GM18505 (cell line): ENCODE results near the gene CAPN11.

Experiments used
- ATAC-seq: cut with Tn5 transposase; IDR thresholded peaks from one replicate; pipeline ENCODE4 v1.9.1; 2021; ENCODE audit not compliant: unreplicated experiment
- POLR2A ChIP-seq: IDR thresholded peaks from 4 replicates; pipeline ENCODE4 v1.6.1; 2011; ENCODE audit warnings: borderline replicate concordance; ENCODE audit not compliant: insufficient read depth, insufficient read length; ENCODE audit errors: extremely low read depth

Gene CAPN11

GRCh38 chr6:44123544-44123943 lies 35.1 kb upstream of the CAPN11 start:
- no peak for ATAC-seq
- TF ChIP-seq POLR2A, result no peak

GRCh38 chr6:44126320-44127149 lies 32.1 kb upstream of the CAPN11 start:
- peak; percentile 34 for ATAC-seq
- peak; percentile 42 for TF ChIP-seq POLR2A

DNA sequence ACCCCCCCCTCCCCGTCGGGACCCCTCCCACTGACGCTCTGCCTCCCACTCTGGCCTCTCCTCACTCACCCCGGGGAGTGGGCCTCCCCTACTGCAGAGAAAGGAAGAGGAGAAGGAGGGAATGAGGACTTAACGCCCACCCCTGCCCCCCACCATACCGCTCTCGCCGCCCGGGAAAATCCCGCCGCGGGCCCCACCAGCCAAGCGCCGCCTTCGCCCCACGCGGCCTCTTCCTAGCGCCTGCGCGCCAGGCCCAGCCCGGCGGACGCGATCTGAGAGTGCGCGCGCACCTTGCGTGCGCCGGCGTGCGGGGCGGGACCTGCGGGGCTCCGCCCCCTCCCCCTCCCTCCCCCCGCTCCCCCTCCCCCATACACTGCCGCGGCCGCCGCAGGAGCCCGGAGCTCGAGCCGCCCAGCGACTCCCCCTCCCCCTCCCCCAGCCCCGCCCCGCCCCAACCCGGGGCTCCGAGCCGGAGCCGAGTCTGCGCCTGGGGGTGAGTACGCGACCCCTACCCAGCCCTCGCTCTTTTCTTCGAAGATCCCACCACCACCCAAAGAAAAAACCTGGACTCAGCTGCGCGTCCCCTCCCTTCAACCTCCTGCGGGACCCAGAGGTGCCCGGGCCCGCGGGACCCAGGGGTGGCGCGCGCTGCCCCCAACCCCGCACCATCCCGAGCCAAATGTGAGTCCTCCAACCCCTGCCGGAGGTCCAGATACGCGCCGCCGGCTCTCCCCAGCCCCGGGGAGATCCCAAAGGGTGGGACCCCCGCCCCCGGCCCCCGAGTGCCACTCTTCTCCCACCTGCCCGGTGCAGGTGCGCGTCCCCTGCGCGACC lies 31.2 kb upstream of the CAPN11 start, which contains the start of the genes MRPL14 and TMEM63B:
MRPL14 (minus strand) TSS at position 267 of the 834 bp plus-strand sequence. CDS start 10,841 bp downstream, outside the sequence.
TMEM63B (plus strand) TSS at position 369 of the 834 bp plus-strand sequence. CDS start 7,031 bp downstream, outside the sequence.
- ATAC-seq, result peak; percentile 67
- TF ChIP-seq POLR2A, result peak; percentile 89

DNA sequence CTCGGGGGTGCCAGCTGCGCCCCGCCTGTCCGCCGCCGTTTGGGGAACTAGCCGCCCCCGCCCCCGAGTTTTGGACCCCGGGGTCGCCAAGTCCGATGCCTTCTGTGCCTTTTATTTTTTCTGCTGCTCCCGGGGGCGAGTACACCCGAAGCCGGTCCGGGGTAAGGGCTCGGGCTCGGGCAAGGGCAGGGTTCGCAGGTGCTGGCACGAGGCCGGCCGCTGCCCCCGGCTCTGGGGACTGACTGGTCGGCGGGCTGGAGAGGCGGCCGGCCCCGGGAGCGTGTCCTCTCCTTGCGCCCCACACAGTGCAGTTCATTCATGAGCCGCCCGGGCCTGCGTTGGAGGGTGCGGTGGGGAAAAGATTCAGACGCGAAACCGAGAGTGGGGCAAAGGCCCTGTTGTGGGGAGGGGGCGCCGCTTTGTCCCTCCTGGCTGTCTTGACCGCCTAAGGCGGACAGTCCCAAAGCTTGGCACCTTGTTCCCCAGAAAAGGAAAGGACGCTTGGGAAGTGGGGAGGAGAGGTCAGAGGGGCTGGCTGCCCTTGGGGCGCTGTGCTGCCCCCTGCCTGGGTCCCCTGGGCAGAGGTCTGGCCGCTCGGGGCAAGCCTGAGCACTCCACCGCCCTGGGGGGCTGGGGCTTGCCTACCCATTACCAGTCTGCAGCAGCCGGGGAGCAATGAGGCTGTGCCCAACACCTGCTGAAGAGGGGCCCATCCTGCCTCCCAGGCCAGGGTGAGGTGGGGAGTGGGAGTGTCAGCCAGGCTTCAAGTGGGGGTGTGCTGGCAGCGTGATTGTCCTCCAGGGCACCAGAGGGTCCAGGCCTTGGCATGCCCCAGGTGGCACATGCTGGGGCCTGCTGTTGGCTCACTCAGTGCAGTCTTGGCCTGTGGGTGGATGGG lies 30.4 kb upstream of the CAPN11 start:
- no peak for ATAC-seq
- no peak for TF ChIP-seq POLR2A

- TF ChIP-seq POLR2A, result no peak
- ATAC-seq, result no peak
These were observed 28.7 kb upstream of the CAPN11 start for GRCh38 chr6:44129841-44130322.

GRCh38 chr6:44131892-44132291 lies 26.7 kb upstream of the CAPN11 start:
- no peak for TF ChIP-seq POLR2A
- ATAC-seq, result no peak

- TF ChIP-seq POLR2A, result no peak
- no peak for ATAC-seq
These were observed 26.1 kb upstream of the CAPN11 start for GRCh38 chr6:44132476-44132875.

DNA sequence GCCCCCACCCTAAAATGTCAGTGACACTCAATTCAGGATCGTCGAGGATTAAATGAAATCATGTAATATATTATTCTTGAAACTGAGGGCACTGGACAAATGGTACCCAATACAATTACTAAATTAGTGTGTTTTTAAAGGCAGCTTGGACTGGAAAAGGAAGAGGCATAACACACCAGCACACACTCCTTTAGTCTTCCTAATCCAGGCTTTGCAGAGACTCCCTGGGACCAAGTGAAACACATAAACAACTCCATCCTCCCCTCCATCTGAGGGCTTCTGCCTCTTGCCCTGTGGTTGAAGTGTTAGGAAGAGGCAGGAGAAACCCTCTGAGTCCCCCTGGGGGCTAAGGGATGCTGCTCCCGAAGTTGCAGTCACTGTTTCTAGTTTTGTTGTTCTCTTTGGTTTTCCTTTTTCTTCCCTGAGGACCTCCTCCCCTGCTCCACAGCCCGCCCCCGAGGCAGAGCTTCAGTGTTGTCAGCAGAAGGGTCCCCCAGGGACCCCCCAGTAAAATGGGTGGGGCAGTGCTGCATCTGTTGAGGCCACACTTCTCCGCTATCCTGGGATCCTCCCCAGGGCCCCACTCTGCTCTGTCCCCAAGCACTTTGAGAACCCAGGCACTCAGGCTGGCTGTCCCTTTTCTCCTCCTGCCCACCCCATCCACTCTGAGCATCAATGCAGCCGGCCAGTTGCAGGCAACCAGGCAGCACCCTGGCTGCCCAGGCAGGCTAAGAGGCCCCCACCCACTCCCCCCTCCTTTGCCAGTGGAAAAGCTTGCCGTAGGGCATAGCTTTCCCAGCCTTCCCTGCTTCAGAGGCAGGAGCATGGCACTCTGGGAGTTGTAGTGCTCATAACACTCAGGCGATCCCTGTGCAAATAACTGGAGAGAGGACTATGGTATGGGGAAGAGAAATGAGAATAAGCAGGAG lies 25.4 kb upstream of the CAPN11 start:
- no peak for TF ChIP-seq POLR2A
- ATAC-seq, result no peak

GRCh38 chr6:44133981-44134711 lies 24.5 kb upstream of the CAPN11 start:
- no peak for ATAC-seq
- no peak for TF ChIP-seq POLR2A

- TF ChIP-seq POLR2A, result no peak
- ATAC-seq, result no peak
These were observed 23.4 kb upstream of the CAPN11 start for GRCh38 chr6:44135173-44135758.

DNA sequence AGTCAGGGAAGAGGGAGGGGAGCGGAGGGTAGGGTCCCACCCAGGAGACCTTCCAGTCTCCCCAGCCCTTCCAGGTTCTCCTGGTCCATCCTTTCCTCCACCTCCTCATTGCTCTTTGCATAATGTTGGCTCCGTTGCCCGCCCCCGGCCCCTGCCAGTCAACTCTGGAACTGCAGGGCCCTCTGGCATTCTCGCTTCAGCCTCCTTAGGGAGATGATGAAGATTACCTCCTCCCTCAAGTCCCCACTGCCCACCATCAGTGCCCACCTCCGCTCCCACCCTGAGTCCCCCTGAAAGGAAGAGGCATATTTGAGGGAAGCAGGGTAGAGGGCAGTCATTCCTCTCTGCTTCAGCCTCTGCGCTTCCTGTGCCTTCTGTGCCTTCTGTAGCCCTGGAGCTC lies 22.7 kb upstream of the CAPN11 start:
- ATAC-seq, result no peak
- no peak for TF ChIP-seq POLR2A

- no peak for TF ChIP-seq POLR2A
- ATAC-seq, result no peak
These were observed 19.8 kb upstream of the CAPN11 start for GRCh38 chr6:44138717-44139350.
